Measurements from ENCODE around the gene ALKAL2.

ALKAL2 gene

GRCh38 chr2:236993-237539 is 50.8 kb downstream of the ALKAL2 start:
- Histone ChIP-seq H3K9me3 (ENCODE audit: insufficient read depth, low read length) (no peaks in the 10 kb centered on the region), H3F3A (ENCODE audit: insufficient read depth) (no peaks in the 10 kb centered on the region), H3K79me2 (ENCODE audit: insufficient read depth, low read length) (no peaks in the 10 kb centered on the region), H3K9me2 (replicated peaks; ENCODE audit: insufficient read depth, low read length) (no peaks in the 10 kb centered on the region), H3K4me2 (ENCODE audit: low read depth, low read length, poor library complexity, severe bottlenecking) (no peak overlapping the region), H3K27ac (ENCODE audit: low read depth, low read length) (no peak overlapping the region), H3K36me3 (ENCODE audit: low read length) (no peaks in the 10 kb centered on the region), H4K20me1 (ENCODE audit: low read depth, low read length) (no peaks in the 10 kb centered on the region), H3K27me3 (ENCODE audit: low read length) (no peaks in the 10 kb centered on the region), H3K4me3 (ENCODE audit: insufficient read depth, low read length, poor library complexity, severe bottlenecking) (no peak overlapping the region), H2AFZ (ENCODE audit: low read depth, low read length, severe bottlenecking) (no peak overlapping the region), H3K9ac (ENCODE audit: low read length) (no peak overlapping the region)
- TF ChIP-seq CTCF (IDR thresholded peaks at IDR 0.05; ENCODE audit: insufficient read depth, low read length, poor library complexity, severe bottlenecking) (no peak), EZH2phosphoT487 (conservative IDR thresholded peaks at IDR 0.05; ENCODE audit: low read length) (no peak)

GRCh38 chr2:234421-234820 is 53.5 kb downstream of the ALKAL2 start:
- no peaks in the 10 kb centered on the region for H3K27me3 ChIP-seq (ENCODE audit: low read length)
- H3K9ac ChIP-seq (ENCODE audit: low read length), result no peak overlapping the region
- no peaks in the 10 kb centered on the region for H3K79me2 ChIP-seq (ENCODE audit: insufficient read depth, low read length)
- no peak overlapping the region for H2AFZ ChIP-seq (ENCODE audit: low read depth, low read length, severe bottlenecking)
- no peaks in the 10 kb centered on the region for H3K9me2 ChIP-seq (replicated peaks; ENCODE audit: insufficient read depth, low read length)
- H3K36me3 ChIP-seq (ENCODE audit: low read length), result no peaks in the 10 kb centered on the region
- H3F3A ChIP-seq (ENCODE audit: insufficient read depth), result no peaks in the 10 kb centered on the region
- TF ChIP-seq CTCF (IDR thresholded peaks at IDR 0.05; ENCODE audit: insufficient read depth, low read length, poor library complexity, severe bottlenecking), result no peak
- no peak for TF ChIP-seq EZH2phosphoT487 (conservative IDR thresholded peaks at IDR 0.05; ENCODE audit: low read length)
- no peaks in the 10 kb centered on the region for H4K20me1 ChIP-seq (ENCODE audit: low read depth, low read length)
- H3K27ac ChIP-seq (ENCODE audit: low read depth, low read length), result no peak overlapping the region
- H3K4me2 ChIP-seq (ENCODE audit: low read depth, low read length, poor library complexity, severe bottlenecking), result no peak overlapping the region
- no peak overlapping the region for H3K4me3 ChIP-seq (ENCODE audit: insufficient read depth, low read length, poor library complexity, severe bottlenecking)
- no peaks in the 10 kb centered on the region for H3K9me3 ChIP-seq (ENCODE audit: insufficient read depth, low read length)

GRCh38 chr2:233030-233429 is 54.9 kb downstream of the ALKAL2 start:
- H4K20me1 ChIP-seq (ENCODE audit: low read depth, low read length), result no peaks in the 10 kb centered on the region
- no peak overlapping the region for H3K4me2 ChIP-seq (ENCODE audit: low read depth, low read length, poor library complexity, severe bottlenecking)
- no peak overlapping the region for H3K4me3 ChIP-seq (ENCODE audit: insufficient read depth, low read length, poor library complexity, severe bottlenecking)
- no peak overlapping the region for H2AFZ ChIP-seq (ENCODE audit: low read depth, low read length, severe bottlenecking)
- no peaks in the 10 kb centered on the region for H3K9me3 ChIP-seq (ENCODE audit: insufficient read depth, low read length)
- H3K9ac ChIP-seq (ENCODE audit: low read length), result no peak overlapping the region
- H3K36me3 ChIP-seq (ENCODE audit: low read length), result no peaks in the 10 kb centered on the region
- no peaks in the 10 kb centered on the region for H3K9me2 ChIP-seq (replicated peaks; ENCODE audit: insufficient read depth, low read length)
- no peaks in the 10 kb centered on the region for H3K27me3 ChIP-seq (ENCODE audit: low read length)
- no peaks in the 10 kb centered on the region for H3K79me2 ChIP-seq (ENCODE audit: insufficient read depth, low read length)
- H3K27ac ChIP-seq (ENCODE audit: low read depth, low read length), result no peak overlapping the region
- TF ChIP-seq EZH2phosphoT487 (conservative IDR thresholded peaks at IDR 0.05; ENCODE audit: low read length) (no peak), CTCF (IDR thresholded peaks at IDR 0.05; ENCODE audit: insufficient read depth, low read length, poor library complexity, severe bottlenecking) (no peak)
- H3F3A ChIP-seq (ENCODE audit: insufficient read depth), result no peaks in the 10 kb centered on the region

Measured in SU-DHL-6 (cell line).